ENCODE results near the gene SMARCD1.

SMARCD1 gene

GRCh38 chr12:50075808-50076170 lies 9.4 kb upstream of the SMARCD1 start:
- DNase-seq (ENCODE audit: low read depth in 1 of 2, low spot score in 1 of 2) = no peak
- Histone ChIP-seq H3K27me3 (ENCODE audit: insufficient read depth, poor library complexity, severe bottlenecking) (no peaks in the 10 kb centered on the region), H3K27ac (replicated peaks) (no peak overlapping the region), H3K4me3 (replicated peaks; ENCODE audit: insufficient read depth, low read length) (no peak overlapping the region)
- TF ChIP-seq SPI1 (IDR thresholded peaks at IDR 0.05; ENCODE audit: borderline replicate concordance, low read depth) (no peak), GABPA (IDR thresholded peaks at IDR 0.05; ENCODE audit: low read depth) (no peak), POLR2AphosphoS5 (IDR thresholded peaks at IDR 0.05; ENCODE audit: low read depth) (no peak)
- TF ChIP-seq, protein P1, sequence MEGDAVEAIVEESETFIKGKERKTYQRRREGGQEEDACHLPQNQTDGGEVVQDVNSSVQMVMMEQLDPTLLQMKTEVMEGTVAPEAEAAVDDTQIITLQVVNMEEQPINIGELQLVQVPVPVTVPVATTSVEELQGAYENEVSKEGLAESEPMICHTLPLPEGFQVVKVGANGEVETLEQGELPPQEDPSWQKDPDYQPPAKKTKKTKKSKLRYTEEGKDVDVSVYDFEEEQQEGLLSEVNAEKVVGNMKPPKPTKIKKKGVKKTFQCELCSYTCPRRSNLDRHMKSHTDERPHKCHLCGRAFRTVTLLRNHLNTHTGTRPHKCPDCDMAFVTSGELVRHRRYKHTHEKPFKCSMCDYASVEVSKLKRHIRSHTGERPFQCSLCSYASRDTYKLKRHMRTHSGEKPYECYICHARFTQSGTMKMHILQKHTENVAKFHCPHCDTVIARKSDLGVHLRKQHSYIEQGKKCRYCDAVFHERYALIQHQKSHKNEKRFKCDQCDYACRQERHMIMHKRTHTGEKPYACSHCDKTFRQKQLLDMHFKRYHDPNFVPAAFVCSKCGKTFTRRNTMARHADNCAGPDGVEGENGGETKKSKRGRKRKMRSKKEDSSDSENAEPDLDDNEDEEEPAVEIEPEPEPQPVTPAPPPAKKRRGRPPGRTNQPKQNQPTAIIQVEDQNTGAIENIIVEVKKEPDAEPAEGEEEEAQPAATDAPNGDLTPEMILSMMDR (IDR thresholded peaks at IDR 0.05; ENCODE audit: insufficient read depth, low read length) = no peak
- TF ChIP-seq, protein P2, sequence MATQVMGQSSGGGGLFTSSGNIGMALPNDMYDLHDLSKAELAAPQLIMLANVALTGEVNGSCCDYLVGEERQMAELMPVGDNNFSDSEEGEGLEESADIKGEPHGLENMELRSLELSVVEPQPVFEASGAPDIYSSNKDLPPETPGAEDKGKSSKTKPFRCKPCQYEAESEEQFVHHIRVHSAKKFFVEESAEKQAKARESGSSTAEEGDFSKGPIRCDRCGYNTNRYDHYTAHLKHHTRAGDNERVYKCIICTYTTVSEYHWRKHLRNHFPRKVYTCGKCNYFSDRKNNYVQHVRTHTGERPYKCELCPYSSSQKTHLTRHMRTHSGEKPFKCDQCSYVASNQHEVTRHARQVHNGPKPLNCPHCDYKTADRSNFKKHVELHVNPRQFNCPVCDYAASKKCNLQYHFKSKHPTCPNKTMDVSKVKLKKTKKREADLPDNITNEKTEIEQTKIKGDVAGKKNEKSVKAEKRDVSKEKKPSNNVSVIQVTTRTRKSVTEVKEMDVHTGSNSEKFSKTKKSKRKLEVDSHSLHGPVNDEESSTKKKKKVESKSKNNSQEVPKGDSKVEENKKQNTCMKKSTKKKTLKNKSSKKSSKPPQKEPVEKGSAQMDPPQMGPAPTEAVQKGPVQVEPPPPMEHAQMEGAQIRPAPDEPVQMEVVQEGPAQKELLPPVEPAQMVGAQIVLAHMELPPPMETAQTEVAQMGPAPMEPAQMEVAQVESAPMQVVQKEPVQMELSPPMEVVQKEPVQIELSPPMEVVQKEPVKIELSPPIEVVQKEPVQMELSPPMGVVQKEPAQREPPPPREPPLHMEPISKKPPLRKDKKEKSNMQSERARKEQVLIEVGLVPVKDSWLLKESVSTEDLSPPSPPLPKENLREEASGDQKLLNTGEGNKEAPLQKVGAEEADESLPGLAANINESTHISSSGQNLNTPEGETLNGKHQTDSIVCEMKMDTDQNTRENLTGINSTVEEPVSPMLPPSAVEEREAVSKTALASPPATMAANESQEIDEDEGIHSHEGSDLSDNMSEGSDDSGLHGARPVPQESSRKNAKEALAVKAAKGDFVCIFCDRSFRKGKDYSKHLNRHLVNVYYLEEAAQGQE (IDR thresholded peaks at IDR 0.05; ENCODE audit: insufficient replicate concordance, low read depth) = no peak

DNA sequence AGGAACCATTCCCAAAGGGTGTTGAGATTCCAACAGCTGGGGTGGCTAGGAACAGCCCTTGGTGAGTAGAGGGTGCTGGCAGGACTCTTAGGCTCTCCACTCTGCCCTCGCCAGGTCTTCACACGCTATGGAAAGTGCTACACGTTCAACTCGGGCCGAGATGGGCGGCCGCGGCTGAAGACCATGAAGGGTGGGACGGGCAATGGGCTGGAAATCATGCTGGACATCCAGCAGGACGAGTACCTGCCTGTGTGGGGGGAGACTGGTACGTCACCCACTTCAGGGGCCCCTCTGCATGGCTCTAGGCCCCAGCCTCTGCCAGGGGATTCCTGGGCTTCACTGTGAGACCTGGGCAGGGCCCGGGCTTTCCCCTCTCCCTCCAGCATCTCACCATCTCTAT lies 8.0 kb upstream of the SMARCD1 start:
- Histone ChIP-seq H3K27ac (replicated peaks) (no peak overlapping the region), H3K4me3 (replicated peaks; ENCODE audit: insufficient read depth, low read length) (no peak overlapping the region), H3K27me3 (ENCODE audit: insufficient read depth, poor library complexity, severe bottlenecking) (no peaks in the 10 kb centered on the region)
- DNase-seq (ENCODE audit: low read depth in 1 of 2, low spot score in 1 of 2) = no peak
- TF ChIP-seq, protein P2 (IDR thresholded peaks at IDR 0.05; ENCODE audit: insufficient replicate concordance, low read depth) = no peak
- TF ChIP-seq SPI1 (IDR thresholded peaks at IDR 0.05; ENCODE audit: borderline replicate concordance, low read depth) = no peak
- TF ChIP-seq, protein P1 (IDR thresholded peaks at IDR 0.05; ENCODE audit: insufficient read depth, low read length) = no peak
- TF ChIP-seq GABPA (IDR thresholded peaks at IDR 0.05; ENCODE audit: low read depth) = no peak
- no peak for TF ChIP-seq POLR2AphosphoS5 (IDR thresholded peaks at IDR 0.05; ENCODE audit: low read depth)

DNA sequence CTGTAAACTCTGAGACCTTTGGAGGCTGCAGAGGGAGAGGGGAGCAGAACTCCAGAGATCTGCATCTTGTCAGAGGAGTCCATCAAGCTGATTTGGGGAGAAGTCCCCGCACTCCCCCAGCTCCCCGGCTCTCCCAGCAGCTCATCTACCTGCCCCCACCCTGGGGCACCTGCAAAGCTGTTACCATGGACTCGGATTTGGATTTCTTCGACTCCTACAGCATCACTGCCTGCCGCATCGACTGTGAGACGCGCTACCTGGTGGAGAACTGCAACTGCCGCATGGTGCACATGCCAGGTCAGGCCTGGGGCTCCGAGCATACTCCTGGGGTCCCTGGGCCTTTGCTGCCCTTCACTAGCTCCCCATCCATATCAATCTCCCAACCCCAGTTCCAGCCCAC lies 6.9 kb upstream of the SMARCD1 start:
- Histone ChIP-seq H3K27ac (replicated peaks) (no peak overlapping the region), H3K27me3 (ENCODE audit: insufficient read depth, poor library complexity, severe bottlenecking) (no peaks in the 10 kb centered on the region), H3K4me3 (replicated peaks; ENCODE audit: insufficient read depth, low read length) (no peak overlapping the region)
- TF ChIP-seq, protein P1 (IDR thresholded peaks at IDR 0.05; ENCODE audit: insufficient read depth, low read length) = no peak
- TF ChIP-seq, protein P2 (IDR thresholded peaks at IDR 0.05; ENCODE audit: insufficient replicate concordance, low read depth) = no peak
- TF ChIP-seq SPI1 (IDR thresholded peaks at IDR 0.05; ENCODE audit: borderline replicate concordance, low read depth) = no peak
- TF ChIP-seq POLR2AphosphoS5 (IDR thresholded peaks at IDR 0.05; ENCODE audit: low read depth) = no peak
- TF ChIP-seq GABPA (IDR thresholded peaks at IDR 0.05; ENCODE audit: low read depth) = no peak
- no peak for DNase-seq (ENCODE audit: low read depth in 1 of 2, low spot score in 1 of 2)

Measured in HL-60 (cell line).